GM18507 (cell line): ENCODE data around the gene GLRA3.

ENCODE experiments used
- DNase-seq: peaks from one replicate; pipeline ENCODE4 v3.0.0; 2011; ENCODE audit warnings: low read depth; ENCODE audit not compliant: insufficient read length; ENCODE audit errors: extremely low spot score
- FAIRE-seq: peaks from 2 replicates; lab custom pipeline; 2011; peaks lifted over from hg19 to GRCh38; lab: Jason Lieb, UNC

Gene GLRA3

DNA sequence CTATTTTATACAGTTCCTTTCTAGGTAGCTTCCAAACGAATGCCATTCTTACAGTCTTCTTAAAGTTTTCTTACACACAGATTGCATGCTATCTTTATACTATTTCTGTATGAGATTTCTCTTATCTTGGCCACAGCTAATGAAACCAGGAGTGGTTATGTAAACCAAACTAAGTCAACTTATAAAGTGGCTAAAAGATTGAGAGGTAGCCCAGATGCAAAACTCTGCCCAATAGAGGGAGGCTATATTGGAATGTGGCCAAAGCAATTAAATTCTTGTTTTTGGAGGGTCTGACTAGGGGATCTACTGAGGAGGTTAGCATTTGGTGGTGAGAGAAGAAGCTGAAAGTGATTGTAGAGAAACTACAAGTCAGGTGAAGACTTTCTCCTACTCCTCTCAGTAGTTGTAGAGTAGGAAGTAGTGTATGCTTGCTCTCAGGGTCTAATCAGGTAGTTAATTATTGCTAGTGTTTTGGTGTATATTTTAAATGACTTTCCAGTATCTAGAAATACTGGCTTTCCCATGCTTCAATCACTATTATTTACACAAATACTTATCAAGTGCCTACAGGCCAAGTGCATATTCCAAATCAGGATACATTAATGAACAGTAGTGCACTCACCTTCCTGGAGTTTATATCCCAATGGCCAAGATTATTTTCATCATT lies 202.6 kb downstream of the GLRA3 start:
- DNase-seq (no peak), FAIRE-seq (no peak)

DNA sequence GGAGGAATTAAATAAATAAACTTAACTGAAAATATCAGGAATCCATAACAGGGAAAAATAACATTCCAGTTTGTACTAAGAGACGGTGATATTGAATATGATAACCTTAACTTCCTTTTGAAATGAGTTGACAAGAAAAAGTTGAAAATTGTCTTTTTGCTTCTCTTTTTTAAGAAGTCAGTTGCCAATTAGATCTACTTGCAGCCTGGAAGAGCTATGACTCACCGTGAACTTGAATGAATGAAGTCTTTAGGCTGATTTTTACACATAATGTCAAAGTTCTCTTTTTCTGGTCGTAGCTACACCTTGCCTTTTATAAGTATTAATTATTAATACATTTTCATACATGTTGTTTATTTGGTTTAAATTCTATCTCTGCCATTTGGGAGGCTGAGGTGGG lies 212.4 kb downstream of the GLRA3 start:
- no peak for FAIRE-seq

GRCh38 chr4:174613979-174614378 lies 215.1 kb downstream of the GLRA3 start:
- FAIRE-seq (no peak), DNase-seq (no peak)

More for the DNA sequence above, 212.4 kb downstream of the GLRA3 start:
- no peak for DNase-seq

DNA sequence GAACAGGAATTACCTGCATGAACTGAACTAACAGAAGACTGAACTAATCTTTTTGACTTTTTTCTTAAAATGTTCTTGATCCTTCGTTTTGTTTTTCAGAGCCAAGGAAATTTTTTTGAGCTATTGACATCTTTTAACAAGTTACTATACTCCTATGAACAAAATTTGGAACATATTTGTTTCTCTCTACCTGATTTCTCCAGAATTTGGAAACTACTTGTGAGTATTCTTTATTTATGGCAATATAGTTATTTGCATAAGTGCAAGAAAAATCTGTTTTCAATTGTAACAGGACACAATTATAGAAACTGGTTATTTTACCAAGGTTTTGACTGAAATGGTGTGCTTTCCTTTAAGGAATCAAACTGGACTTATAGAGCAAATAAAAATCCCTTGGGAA lies 217.3 kb downstream of the GLRA3 start:
- FAIRE-seq (no peak), DNase-seq (no peak)

DNA sequence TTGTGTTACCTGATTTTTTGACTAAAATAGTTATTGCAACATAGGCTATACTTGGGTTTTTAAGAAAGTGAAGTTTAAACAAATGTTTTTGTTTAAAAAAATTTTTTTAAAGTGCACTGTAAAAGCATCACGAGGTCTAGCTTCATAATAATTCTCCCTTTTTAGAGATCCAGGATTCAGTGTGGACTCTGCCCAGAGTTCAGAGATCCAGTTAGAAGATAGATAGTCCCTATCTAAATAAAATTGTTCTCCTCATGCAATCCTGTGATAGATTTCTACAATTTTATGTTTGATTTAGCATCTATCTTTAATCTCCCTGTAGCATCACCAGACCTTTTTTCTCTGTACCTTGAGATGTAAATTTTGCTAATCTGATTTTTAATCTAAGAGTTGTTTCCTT lies 221.3 kb downstream of the GLRA3 start:
- no peak for DNase-seq
- no peak for FAIRE-seq

DNA sequence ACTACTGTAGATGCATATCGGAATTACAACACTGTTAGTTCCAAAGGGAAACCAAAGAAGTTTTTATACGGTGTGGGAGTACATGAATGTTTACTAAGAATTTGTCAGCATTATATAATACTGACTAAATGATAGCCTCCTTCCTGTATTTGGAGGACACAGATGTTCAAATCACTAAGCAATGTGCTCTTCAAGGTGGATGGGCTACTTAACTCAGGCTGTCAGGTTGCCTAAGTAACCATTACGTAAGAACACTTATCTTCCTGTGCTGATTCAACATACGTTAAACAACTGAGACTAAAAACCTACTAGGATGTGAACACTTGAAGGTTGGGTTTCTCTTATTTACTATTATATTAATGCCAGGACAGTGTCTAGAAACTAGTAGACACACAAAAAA lies 224.8 kb downstream of the GLRA3 start:
- DNase-seq (no peak), FAIRE-seq (no peak)

DNA sequence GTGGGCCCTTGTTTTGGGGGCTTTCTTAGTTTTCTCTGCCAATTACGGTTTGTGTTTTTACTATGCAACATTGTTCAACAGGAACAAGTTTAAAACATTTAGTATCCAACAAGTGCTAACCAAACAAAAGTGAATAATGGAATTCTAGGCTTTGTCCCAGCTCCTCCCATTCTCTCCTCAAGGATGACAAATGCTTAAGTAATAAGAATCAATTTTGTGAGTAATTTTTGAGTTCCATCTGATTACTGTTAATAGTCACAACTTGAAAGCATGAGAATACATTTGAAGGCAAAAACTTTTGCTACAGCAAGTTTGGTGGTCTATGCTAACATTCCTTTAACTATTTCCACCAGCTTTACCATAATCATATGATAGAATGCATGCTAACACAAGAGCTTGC lies 228.7 kb downstream of the GLRA3 start:
- FAIRE-seq (no peak), DNase-seq (no peak)

DNA sequence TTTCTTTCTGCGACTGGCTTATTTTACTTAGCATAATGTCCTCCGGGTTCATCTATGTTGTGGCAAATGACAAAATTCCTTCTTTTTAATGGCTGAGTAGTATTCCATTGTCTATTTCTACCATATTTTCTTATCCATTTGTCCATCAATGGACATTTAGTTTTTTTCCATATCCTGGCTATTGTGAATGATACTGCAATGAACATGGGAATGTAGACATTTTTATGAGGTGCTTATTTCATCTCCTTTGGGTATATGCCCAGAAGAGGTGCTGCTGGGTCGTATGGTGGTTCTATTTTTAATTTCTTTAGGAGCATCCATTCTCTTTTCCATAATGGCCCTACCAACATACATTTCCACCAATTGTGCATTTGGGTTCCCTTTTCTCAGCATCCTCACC lies 230.2 kb downstream of the GLRA3 start:
- FAIRE-seq = no peak
- no peak for DNase-seq

DNA sequence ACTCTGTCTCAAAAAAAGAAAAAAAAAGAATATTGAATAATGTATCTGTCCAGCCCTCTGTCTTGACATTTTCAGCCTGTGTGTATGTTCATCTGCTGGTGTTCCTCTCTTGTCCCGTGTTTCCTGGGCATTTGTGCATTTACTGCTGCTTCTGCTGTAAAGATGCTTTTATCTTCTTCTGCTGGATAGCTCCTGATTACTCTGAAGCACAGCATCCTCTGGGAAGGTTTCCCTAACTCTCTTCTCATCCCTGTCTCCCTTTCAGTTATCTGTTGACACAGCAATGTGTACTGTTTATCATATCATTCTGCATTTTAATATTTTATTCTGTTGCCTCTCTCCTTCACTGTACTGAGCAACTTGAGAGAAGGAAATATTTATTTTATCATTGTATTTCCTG lies 232.5 kb downstream of the GLRA3 start:
- FAIRE-seq (no peak), DNase-seq (no peak)

- FAIRE-seq (no peak), DNase-seq (no peak)
These were observed 233.7 kb downstream of the GLRA3 start for GRCh38 chr4:174595141-174595929.

DNA sequence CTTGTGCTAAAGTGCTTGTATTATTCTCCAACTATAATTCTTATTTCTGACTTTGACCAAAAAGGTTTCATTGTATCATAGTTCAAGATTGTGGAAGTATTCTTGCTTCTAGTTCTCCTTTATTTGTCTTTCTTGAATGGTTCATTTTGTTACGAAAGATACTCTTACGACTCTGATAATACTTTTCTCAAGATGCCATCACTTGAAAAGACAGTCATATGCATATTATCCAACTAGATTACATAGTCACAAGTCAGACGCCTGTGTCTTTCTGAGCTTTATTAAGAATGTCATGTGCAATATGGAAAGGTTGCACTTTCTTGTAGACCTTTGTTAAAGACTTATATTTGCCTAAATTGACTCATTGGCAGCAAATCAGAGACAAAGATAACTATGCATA lies 235.3 kb downstream of the GLRA3 start:
- no peak for DNase-seq
- FAIRE-seq = no peak

DNA sequence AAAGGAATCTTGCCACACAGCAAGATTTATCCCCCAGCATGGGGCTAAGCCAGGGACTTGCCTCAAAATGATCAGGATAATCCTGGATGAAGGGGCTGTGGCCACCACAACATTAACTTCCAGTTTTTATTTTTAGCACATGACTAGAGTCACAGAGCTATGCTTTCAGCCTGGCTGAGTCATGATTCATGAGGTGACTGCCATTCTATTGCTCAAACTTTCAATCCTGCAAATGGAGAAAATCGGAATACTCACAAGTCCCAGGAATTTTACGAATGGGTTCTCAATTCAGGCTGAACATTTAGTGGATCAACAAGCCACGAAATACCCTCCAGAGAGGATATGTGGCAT lies 236.1 kb downstream of the GLRA3 start:
- FAIRE-seq (no peak), DNase-seq (no peak)

GRCh38 chr4:174592256-174592984 lies 236.6 kb downstream of the GLRA3 start:
- DNase-seq (no peak), FAIRE-seq (no peak)

DNA sequence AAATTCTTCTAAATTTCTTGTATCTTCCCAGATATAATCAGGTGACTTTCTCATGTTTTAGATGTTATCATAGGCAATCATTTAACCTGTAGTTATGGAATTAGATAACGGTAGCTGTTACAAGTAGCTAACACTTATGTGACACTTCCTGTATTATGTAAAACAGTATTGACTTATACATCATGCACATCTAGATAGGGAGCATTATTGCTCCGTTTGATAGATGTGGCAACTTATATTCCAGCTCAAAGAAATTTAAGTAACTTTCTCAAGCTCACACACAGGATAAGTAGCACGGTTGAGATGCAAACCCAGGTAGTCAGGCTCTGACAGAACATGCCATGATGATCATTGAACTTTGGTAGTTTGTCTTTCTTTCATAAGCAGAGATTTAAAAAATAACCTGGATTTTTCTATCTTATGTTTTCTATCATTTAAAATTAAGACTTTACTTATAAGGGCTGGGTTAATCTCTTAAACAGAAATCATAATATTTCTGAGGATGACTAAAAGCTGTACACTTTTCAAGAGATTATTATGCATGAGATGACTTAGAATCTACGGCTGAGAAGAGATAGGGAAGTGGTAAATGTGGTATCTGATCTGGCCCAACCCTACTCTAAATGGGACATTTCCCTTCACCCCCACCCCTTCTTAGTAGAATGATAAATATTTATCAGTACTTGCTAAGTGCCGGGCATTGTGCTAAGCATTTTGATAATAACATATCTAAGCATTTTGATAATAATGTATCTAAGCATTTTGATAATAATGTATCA lies 237.6 kb downstream of the GLRA3 start:
- peak; percentile 0 for DNase-seq
- FAIRE-seq = no peak

DNA sequence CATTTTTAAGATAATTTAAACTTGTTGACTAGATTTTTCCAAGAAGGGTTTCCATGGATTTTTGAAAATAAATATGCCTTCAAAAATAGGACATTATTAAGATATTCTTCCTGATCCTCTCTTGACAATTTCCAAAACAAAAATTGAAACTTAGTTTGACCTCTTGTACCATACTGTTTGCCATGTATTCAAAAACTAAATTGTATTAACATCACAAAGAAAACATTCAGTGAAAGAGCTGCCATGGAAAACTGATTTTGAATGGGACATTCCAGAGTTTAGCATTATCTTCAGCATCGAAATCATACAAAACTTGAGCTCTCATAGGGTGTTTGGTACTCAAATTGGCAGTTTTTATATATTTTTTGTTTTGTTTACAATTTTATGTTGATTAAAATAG lies 238.7 kb downstream of the GLRA3 start:
- DNase-seq (no peak), FAIRE-seq (no peak)
